ENCODE results near the gene LAMA3.

DNA sequence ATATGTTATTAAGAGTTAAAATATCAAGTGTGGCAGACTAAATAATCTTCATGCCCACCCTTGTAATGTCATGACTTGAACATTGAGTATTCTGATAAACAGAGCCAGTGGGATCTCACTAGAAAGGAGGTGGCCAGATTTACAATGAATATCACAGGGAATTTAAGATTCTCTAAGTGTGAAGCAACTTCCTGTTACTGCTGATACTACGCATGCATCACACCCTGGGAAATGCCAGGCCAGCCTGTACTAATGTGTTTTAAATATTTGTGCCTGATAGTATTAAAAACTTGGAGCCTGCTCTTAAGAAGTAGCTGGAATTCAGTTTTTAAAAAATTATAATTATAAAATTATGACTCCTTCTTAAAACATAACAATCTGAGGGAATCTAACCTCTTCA is 148.3 kb downstream of the LAMA3 start:
- TF ChIP-seq, protein P1, sequence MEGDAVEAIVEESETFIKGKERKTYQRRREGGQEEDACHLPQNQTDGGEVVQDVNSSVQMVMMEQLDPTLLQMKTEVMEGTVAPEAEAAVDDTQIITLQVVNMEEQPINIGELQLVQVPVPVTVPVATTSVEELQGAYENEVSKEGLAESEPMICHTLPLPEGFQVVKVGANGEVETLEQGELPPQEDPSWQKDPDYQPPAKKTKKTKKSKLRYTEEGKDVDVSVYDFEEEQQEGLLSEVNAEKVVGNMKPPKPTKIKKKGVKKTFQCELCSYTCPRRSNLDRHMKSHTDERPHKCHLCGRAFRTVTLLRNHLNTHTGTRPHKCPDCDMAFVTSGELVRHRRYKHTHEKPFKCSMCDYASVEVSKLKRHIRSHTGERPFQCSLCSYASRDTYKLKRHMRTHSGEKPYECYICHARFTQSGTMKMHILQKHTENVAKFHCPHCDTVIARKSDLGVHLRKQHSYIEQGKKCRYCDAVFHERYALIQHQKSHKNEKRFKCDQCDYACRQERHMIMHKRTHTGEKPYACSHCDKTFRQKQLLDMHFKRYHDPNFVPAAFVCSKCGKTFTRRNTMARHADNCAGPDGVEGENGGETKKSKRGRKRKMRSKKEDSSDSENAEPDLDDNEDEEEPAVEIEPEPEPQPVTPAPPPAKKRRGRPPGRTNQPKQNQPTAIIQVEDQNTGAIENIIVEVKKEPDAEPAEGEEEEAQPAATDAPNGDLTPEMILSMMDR (IDR thresholded peaks at IDR 0.05), result no peak
- no peak for TF ChIP-seq POLR2A (IDR thresholded peaks at IDR 0.05)
- TF ChIP-seq EP300 (IDR thresholded peaks at IDR 0.05), result no peak
